ENCODE results near the gene NTSR1. TPM values are rescaled to one million over a fixed set of nuclear protein-coding genes. Genes with fewer than 3 reads are reported as not detected.
A peak's percentile ranks its signal among the peaks of the same experiment; 100 is the strongest.

Gene NTSR1
- total RNA-seq, 1 donor from 2014 or later: 0.26 TPM

DNA sequence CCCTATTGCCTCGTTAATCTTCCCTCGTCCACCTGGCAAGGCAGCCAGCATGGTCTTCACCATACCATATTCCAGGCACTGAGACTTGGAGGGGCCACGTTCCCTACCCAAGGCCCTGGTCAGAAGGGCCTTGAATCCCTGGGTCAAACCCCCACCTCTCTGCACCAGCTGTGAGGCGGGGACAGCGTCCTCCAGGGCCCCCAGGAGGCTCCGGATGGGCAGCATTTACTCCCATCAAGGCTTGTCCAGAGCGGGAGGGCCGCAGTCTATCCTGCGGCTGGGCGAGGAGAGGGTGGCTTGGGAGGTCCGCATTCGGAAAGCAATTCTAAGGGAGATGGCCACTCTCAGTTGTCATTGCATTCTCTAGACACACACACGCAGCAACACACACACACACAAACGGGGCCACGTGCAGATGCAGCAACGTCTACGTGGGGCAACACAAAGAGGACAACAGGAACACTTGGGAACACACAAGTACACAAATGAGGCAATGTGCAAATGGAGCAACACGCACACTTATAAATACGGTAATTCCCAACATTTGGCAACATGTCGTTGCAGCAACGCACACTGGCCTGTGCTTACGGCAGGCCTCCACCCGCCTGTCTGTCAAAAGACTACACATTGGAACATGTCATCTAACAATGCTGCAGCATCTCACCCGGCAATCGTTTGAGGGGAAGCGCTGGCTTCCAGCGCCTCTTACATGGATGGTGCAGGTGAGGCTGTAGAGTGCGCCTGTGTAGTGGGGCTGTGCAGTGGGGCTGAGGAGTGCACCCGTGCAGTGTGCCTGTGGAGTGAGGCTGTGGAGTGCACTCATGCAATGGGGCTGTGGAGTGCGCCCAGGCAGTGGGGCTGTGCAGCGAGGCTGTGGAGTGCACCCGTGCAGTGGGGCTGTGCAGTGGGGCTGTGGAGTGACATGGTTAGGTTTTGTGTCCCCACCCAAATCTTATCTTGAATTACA lies 12.9 kb upstream of the NTSR1 start:
- Histone ChIP-seq H4K20me1 (ENCODE audit: low read depth) (no peaks in the 10 kb centered on the region), H3K27me3 (no peaks in the 10 kb centered on the region), H3K36me3 (no peaks in the 10 kb centered on the region), H3K9ac (no peak overlapping the region), H3K4me2 (no peak overlapping the region), H2AFZ (replicated peaks) (no peak overlapping the region), H3K4me1 (peaks cover 3% of the 10 kb centered on the region), H3K9me3 (ENCODE audit: low read depth) (no peaks in the 10 kb centered on the region), H3K4me3 (no peak overlapping the region), H3F3A (ENCODE audit: low read depth) (no peaks in the 10 kb centered on the region), H3K79me2 (ENCODE audit: low read depth) (no peaks in the 10 kb centered on the region), H3K27ac (no peak overlapping the region)
- H3K36me3 Mint-ChIP-seq: no peaks in the 10 kb centered on the region
- peak overlapping the region; percentile 44 for H3K27ac Mint-ChIP-seq
- no peak for TF ChIP-seq EZH2phosphoT487 (IDR thresholded peaks at IDR 0.05)
- no peak for TF ChIP-seq EZH2 (IDR thresholded peaks at IDR 0.05)
- TF ChIP-seq, protein P1, sequence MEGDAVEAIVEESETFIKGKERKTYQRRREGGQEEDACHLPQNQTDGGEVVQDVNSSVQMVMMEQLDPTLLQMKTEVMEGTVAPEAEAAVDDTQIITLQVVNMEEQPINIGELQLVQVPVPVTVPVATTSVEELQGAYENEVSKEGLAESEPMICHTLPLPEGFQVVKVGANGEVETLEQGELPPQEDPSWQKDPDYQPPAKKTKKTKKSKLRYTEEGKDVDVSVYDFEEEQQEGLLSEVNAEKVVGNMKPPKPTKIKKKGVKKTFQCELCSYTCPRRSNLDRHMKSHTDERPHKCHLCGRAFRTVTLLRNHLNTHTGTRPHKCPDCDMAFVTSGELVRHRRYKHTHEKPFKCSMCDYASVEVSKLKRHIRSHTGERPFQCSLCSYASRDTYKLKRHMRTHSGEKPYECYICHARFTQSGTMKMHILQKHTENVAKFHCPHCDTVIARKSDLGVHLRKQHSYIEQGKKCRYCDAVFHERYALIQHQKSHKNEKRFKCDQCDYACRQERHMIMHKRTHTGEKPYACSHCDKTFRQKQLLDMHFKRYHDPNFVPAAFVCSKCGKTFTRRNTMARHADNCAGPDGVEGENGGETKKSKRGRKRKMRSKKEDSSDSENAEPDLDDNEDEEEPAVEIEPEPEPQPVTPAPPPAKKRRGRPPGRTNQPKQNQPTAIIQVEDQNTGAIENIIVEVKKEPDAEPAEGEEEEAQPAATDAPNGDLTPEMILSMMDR (IDR thresholded peaks at IDR 0.05): no peak
- peaks cover 2% of the 10 kb centered on the region for H3K9me3 Mint-ChIP-seq
- H3K4me1 Mint-ChIP-seq: peaks cover 17% of the 10 kb centered on the region
- H3K4me3 Mint-ChIP-seq: no peak overlapping the region
- DNase-seq (ENCODE audit: low spot score): no peak
- H3K27me3 Mint-ChIP-seq (ENCODE audit: insufficient read depth, low read depth): peaks cover 13% of the 10 kb centered on the region

DNA sequence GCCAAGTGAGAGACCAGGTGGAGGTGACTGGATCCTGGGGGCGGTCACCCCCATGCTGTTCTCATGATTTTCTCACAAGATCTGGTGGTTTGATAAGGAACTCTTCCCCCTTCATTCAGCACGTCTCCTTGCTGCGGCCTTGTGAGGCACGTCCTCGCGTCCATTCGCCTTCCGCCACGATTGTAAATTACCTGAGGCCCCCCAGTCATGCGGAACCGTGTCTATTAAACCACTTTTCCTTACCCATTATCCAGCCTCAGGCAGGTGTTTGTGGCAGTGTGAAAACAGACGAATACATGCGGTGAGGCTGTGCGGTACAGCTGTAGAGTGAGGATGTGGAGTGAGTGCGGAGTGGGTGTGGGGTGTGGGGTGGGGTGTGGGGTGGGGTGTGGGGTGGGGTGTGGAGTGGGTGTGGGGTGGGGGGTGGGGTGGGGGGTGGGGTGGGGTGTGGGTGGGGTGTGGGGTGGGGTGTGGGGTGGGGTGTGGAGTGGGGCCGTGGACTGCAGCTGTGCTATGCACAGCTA lies 12.1 kb upstream of the NTSR1 start:
- H3K4me3 Mint-ChIP-seq: no peak overlapping the region
- peak overlapping the region; percentile 91 for H3K27ac Mint-ChIP-seq
- no peaks in the 10 kb centered on the region for H3K9me3 ChIP-seq (ENCODE audit: low read depth)
- H3K36me3 Mint-ChIP-seq: no peaks in the 10 kb centered on the region
- H4K20me1 ChIP-seq (ENCODE audit: low read depth): no peaks in the 10 kb centered on the region
- DNase-seq (ENCODE audit: low spot score): no peak
- peaks cover 12% of the 10 kb centered on the region for H3K4me1 Mint-ChIP-seq
- TF ChIP-seq EZH2 (IDR thresholded peaks at IDR 0.05): no peak
- TF ChIP-seq, protein P1 (IDR thresholded peaks at IDR 0.05): no peak
- TF ChIP-seq EZH2phosphoT487 (IDR thresholded peaks at IDR 0.05): no peak
- H3K27me3 Mint-ChIP-seq (ENCODE audit: insufficient read depth, low read depth): peaks cover 19% of the 10 kb centered on the region
- no peaks in the 10 kb centered on the region for H3K79me2 ChIP-seq (ENCODE audit: low read depth)
- no peak overlapping the region for H3K9ac ChIP-seq
- H3F3A ChIP-seq (ENCODE audit: low read depth): no peaks in the 10 kb centered on the region
- H3K27me3 ChIP-seq: no peaks in the 10 kb centered on the region
- no peak overlapping the region for H3K4me3 ChIP-seq
- H3K9me3 Mint-ChIP-seq: peaks cover 2% of the 10 kb centered on the region
- H3K36me3 ChIP-seq: no peaks in the 10 kb centered on the region
- H3K27ac ChIP-seq: no peak overlapping the region
- H3K4me2 ChIP-seq: no peak overlapping the region
- H2AFZ ChIP-seq (replicated peaks): no peak overlapping the region
- peaks cover 3% of the 10 kb centered on the region for H3K4me1 ChIP-seq

DNA sequence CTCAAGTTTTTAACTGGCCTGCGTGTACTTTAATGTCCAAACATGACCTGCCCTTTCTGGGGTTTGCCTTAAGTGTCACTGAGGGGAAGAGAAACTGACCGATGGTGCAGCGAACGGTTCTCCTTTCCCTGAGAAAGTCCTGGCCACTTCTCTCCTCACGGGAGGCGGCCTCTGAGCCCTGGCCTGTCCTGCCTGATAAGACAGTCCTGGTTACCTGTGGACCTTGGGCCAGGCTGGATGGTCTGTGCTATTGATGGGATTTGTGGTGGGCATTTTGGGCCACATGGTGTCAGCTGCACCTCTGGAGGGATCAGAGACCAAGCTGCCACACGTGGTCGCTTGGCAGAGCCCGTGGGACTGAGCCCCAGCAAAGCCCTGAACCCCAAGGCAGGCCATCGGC lies 11.6 kb upstream of the NTSR1 start:
- Histone ChIP-seq H3K36me3 (no peaks in the 10 kb centered on the region), H2AFZ (replicated peaks) (no peak overlapping the region), H3K9me3 (ENCODE audit: low read depth) (no peaks in the 10 kb centered on the region), H3K4me2 (no peak overlapping the region), H3K27ac (no peak overlapping the region), H4K20me1 (ENCODE audit: low read depth) (no peaks in the 10 kb centered on the region), H3K27me3 (no peaks in the 10 kb centered on the region), H3F3A (ENCODE audit: low read depth) (no peaks in the 10 kb centered on the region), H3K4me3 (no peak overlapping the region), H3K9ac (no peak overlapping the region), H3K79me2 (ENCODE audit: low read depth) (no peaks in the 10 kb centered on the region), H3K4me1 (peaks cover 3% of the 10 kb centered on the region)
- Mint-ChIP-seq H3K9me3 (peaks cover 2% of the 10 kb centered on the region), H3K36me3 (no peaks in the 10 kb centered on the region), H3K4me3 (no peak overlapping the region), H3K27ac (no peak overlapping the region), H3K4me1 (peaks cover 9% of the 10 kb centered on the region), H3K27me3 (ENCODE audit: insufficient read depth, low read depth) (peaks cover 19% of the 10 kb centered on the region)
- TF ChIP-seq, protein P1 (IDR thresholded peaks at IDR 0.05): no peak
- TF ChIP-seq EZH2phosphoT487 (IDR thresholded peaks at IDR 0.05) (no peak), EZH2 (IDR thresholded peaks at IDR 0.05) (no peak)
- DNase-seq (ENCODE audit: low spot score): no peak

Data from neural progenitor cell (in vitro differentiated cells).